DMS53 (cell line): ENCODE results near the gene MED13.
A peak's percentile ranks its signal among the peaks of the same experiment; 100 is the strongest.
"Not testable (repeated sequence)": the region's sequence is repeated elsewhere in the genome, so short reads cannot be mapped to it uniquely, and the experiment has no call there.

ENCODE experiments used
- DNase-seq: peaks from one replicate; lab custom pipeline; 2025; lab: John Stamatoyannopoulos, UW

The MED13 gene

GRCh38 chr17:61996916-61997605 lies 68.0 kb downstream of the MED13 start:
- no peak for DNase-seq

DNA sequence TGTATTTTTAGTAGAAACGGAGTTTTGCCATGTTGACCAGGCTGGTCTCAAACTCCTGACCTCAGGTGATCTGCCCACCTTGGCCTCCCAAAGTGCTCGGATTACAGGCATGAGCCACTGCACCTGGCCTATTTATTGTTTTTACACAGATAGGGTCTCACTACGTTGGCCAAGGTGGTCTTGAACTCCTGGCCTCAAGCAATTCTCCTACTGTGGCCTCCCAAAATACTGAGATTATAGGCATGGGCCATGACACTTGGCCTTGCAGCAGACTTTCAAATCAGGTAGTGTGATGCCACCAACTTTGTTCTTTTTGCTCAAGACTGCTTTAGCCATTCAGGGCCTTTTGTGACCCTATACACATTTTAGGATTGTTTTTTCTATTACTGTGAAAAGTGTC lies 75.6 kb downstream of the MED13 start:
- no peak for DNase-seq

DNA sequence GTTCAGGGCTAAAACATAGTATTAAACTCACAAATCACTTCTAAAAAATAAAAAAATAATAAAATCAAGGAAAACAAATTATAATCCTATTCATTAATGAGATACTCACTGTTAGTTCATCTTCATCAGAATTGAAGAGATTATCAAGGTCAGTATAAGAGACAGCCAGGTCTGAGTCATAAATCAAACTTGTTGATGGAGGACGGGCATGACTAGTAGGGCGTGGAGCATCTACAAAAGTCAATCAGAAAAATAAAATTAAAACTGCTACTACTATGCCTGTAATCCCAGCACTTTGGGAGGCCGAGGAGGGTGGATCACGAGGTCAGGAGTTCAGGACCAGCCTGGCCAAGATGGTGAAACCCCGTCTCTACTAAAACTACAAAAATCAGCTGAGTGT lies 78.2 kb downstream of the MED13 start:
- peak; percentile 1 for DNase-seq

- DNase-seq: no peak
Measured at GRCh38 chr17:61984821-61985220, 80.3 kb downstream of the MED13 start.

GRCh38 chr17:61981323-61981722 lies 83.8 kb downstream of the MED13 start:
- DNase-seq: no peak

DNA sequence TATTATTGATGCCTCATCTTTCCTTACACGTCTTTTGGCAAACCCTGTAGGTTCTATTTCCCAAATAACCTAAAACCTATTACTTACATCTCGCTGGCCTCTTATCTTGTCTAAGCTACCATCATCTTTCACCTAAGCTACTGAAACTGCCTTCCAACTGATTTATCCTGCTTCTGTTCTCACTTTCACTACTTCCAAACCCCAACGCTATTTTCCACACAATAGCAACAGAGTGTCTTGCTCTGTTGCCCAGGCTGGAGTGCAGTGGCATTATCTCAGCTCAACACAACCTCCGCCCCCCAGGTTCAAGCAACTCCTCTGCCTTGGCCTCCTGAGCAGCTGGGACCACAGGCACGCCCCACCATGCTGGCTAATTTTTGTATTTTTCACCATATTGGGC lies 84.5 kb downstream of the MED13 start:
- DNase-seq: no peak

DNA sequence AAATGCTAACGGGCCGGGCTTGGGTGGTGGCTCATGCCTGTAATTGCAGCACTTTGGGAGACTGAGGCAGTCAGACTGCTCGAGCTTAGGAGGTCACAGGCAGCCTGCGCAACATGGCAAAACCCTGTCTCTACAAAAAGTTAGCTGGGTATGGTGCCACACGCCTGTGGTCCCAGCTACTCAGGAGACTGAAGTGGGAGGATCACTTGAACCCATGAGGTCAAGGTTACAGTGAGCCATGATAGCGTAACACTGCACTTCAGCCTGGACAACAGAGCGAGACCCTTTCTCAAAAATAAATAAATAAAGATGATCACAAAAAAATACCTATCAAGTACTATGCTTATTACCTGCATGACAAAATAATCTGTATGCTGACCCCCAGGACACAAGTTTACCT lies 91.0 kb downstream of the MED13 start:
- DNase-seq: no peak

DNA sequence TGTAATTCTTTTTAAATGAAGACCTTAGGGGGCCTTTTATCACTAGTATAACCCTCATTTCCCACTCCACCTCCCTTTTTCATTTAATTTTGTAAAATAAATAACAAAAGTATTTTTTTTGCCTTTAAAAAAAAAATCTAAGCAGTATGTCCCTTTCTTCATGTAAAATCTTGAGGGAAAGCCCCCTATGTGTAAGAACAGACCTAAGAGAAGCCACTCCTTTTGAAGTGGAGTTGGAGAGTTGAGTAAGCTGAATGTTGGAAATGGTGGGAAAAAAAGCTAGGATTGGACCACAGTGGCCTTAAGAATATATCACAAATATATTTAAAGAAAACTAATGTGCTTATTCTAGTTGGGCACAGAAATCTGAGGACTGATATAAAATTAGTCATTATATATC lies 92.8 kb downstream of the MED13 start:
- no peak for DNase-seq

DNA sequence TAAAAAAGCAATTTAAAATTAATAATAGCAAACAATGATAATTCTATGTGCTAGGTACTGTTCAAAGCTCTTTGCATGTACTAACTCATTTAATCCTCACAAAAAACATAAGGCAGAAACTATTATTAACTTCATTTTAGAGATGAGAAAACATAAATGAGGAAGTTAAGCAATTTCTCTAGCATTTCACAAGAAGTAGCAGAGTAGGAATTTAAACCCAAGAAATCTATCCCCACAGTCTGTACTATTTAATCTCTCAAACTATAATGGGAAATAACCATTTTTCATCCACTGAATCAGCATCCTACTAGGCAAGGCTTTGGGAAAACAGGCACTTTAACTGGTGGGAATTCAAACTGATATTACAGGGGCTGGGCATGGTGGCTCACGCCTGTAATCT lies 95.0 kb downstream of the MED13 start:
- DNase-seq: no peak

DNA sequence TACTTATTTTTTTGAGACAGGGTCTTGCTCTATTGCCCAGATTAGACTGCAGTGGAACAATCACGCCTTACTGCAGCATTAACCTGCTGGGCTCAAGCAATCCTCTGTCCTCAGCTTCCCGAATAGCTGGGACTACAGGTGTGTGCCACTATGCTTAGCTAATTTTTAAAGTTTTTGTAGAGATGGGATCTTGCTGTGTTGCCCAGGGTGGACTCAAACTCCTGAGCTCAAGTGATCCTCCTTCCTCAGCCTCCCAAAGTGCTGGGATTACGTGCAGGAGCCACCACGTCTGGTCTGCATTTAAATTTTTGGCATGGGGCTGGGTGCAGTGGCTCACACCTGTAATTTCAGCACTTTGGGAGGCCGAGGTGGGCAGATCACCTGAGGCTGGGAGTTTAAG lies 96.3 kb downstream of the MED13 start:
- no peak for DNase-seq

DNA sequence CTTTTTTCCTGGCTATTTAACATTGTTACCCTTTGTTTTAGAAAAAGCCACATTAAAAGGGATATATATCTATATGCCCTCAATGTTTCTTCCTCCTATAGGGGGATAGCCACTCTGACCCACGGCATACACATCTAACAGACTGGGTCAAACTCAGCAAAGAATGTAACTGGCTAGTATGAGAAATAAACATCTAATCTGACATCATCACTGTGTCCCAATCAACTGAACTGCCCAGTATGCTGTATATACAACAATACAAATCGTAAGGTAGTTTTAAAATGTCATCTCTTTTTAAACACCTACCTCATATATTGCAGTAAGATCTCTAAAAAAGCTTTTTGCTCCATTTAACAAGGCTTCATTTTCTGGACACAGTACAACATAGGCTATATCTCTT lies 97.3 kb downstream of the MED13 start:
- no peak for DNase-seq

- no peak for DNase-seq
Measured at GRCh38 chr17:61966191-61966590, 98.9 kb downstream of the MED13 start.

GRCh38 chr17:61955619-61956018 lies 109.5 kb downstream of the MED13 start:
- DNase-seq: no peak

DNA sequence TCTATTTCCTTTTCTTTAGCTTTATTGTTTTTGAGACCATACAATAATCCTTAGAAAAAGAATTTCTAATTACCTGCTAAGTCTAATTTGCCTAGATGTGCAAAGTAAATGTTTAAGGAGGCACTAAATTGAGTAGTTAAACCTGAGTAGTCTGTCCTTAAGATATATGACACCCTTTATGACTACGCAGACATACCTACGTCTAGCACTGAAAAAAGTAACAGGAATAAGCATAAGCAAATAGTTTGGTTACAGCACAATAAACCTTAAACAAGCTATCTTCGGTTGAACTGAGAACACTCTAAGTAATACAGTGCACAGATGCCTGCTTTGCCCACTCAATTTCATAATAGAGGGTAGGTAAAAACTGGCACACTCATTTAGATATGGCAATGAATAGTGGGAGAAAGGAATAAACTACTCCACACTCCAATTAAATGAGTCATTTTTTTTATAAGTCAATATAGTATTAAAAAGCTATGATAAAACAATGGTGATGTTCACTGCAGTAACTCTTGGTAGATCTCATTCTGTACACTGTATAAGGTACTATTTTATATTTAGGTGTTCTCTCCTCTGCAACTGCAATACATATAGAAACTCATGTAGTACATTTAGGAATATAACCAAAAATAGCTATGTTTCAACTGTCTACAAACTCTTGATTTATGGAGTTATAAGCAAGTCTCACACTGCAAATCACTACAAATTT lies 117.6 kb downstream of the MED13 start:
- DNase-seq: no peak

DNA sequence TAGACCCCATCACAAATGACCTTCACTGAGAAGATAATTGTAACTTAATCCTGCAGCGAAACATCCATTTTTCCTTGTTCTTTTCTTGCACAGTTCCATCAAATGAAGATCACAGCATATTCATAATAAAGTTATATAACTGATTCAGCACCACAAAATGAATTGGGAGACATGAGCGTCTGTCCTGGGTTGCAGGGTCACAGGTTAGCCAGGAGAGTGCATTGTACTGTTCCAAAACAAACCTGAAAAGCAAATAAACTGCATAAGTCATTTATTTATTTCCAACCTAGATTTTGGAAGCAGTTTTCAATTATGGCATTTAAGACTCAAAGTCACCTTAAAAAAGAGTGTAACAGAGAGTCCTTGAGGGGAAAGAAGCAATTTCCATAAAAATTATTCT lies 118.7 kb downstream of the MED13 start:
- DNase-seq: no peak

GRCh38 chr17:61943117-61943516 lies 122.0 kb downstream of the MED13 start:
- DNase-seq: no peak

DNA sequence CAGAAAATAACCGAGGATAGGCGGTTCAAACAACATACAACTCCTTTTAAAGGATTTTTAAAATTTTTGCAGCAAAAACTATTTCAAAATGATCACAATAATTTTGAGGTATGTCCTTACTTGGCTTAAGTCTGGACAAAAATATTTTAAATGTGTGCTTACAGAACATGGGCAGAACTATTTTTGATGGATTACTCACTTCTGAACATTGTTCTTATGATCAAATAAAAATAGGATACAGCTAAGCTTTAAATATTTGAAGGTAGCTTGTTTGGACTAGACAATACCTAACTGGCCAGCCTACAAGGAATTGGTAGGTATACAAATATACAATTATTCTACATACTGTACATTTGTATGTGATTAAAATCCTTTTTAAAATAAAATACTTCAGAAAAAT lies 123.0 kb downstream of the MED13 start:
- no peak for DNase-seq

DNA sequence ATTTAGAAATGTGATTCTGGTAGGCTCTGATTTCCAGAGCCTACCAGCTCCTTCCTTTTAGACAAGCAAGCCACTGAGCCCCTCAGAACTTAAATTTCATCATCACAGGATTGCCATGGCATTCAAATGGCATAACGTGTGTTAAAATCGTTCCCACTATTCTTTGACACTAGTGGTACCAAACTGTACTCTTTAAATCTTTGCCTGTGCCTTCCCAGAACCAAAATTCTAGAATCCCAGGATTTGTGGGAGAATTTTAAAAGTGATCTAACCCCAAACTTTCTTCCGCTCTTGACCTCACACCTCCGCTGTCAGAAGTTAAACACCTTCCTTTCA lies 137.0 kb downstream of the MED13 start:
- no peak for DNase-seq

DNA sequence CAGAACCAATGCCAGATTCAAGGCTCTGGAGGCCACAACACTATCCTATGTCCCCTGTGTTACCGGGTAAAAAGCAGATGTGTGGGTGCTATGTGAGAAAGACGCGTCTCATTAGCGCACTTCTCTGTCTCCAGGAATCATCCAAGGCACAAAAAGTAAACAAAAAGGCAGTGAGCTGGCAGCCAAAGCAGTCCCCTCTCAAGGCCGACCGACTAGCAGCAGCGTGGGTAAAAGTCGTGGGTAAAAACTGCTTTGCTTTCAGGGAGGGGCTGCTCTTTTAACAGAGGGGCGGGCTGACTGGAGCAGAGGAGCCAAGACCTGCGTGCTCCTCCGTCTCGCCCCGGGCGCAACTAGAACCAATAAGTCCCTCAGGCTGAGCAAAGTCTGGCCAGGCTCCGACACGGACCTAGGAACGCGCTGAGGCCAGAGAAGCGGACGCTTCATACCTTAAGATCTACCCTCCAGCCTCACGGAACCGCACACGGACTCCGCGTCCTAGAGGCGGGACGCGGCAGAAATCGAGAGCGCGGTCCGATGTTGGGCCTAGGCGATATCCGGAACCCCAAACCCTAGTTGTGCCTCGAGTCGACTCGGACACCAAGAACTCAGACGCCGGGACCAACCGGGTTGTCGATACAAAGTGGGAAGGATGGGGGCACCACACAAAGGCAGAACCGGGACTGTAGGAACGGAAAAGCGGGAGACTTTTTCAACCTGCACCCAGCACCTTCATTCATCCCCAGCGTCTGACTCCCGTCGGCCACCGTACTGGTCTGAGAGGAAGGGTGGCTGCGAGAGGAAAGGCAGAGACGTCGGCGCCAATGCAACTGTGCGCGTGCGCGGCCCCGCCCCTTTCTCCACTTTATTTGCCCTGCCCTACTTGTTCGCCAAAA lies 137.6 kb downstream of the MED13 start, which contains the start of gene INTS2:
INTS2 (minus strand) TSS at position 775 of the 893 bp plus-strand sequence. CDS start 1,338 bp downstream, outside the sequence.
- DNase-seq: peak; percentile 95

- no peak for DNase-seq
Measured at GRCh38 chr17:61926826-61927207, 138.3 kb downstream of the MED13 start.

DNA sequence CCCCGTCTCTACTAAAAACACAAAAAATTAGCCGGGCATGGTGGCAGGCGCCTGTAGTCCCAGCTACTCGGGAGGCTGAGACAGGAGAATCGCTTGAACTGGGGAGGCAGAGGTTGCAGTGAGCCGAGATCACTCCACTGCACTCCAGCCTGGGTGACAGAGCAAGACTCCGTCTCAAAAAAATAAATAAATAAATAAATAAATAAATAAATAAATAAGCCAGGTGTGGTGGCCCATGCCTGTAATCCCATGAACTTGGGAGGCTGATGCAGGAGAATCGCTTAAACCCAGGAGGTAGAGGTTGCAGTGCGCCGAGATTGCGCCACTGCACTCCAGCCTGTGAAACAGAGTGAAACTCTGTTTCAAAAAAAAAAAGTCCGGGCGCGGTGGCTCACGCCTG lies 149.9 kb downstream of the MED13 start:
- not testable (repeated sequence) for DNase-seq

DNA sequence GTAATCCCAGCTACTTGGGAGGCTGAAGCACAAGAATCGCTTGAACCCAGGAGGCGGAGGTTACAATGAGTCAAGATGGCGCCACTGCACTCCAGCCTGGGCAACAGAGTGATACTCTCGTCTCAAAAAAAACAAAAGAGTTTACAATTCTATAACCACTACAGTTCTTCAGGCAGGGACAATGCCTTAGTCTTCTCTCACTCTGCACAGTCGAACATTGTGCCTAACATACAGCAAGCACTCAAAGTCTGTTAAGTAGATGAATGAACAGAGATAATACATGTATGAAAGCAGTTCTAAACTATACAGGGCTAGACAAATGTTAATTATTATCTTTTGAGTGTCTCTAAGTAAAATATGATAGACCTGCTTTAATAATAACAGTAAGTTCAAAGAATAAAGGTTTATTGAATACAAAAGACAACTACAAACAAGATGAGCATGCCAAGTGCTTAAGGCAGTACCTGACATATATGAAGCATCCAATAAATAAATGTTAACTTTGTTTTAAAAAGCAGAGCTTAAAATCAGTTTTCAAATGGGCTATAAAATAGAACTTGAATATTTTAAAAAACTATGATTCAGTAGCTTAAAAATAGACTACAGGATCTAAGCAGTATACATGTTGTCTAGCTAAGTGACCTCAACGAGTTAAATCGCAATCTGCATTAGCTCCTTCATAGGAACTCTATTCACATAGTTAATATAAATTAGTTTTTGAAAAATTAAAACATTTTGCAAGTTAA lies 156.6 kb downstream of the MED13 start:
- no peak for DNase-seq
